ENCODE data around the gene INO80. TPM values are rescaled to one million over a fixed set of nuclear protein-coding genes. Genes with fewer than 3 reads are reported as not detected.
"Not testable (repeated sequence)": the region's sequence is repeated elsewhere in the genome, so short reads cannot be mapped to it uniquely, and the experiment has no call there.

Gene INO80
- total RNA-seq, 4 donors from 2014 or later = 29.4 to 45.9 (median 41.0) TPM

- Histone ChIP-seq H3K4me1 (no peaks in the 10 kb centered on the region), H3K36me3 (no peaks in the 10 kb centered on the region), H3K27me3 (no peaks in the 10 kb centered on the region), H3K27ac (no peak overlapping the region), H3K4me3 (no peak overlapping the region), H3K9me3 (no peaks in the 10 kb centered on the region)
- 79% methylated on average over 10 of the region's 10 CpGs for WGBS
- no peak for TF ChIP-seq POLR2A (IDR thresholded peaks at IDR 0.05)
- TF ChIP-seq POLR2AphosphoS5 (IDR thresholded peaks at IDR 0.05) = no peak
- no peak for TF ChIP-seq EP300 (IDR thresholded peaks at IDR 0.05)
- TF ChIP-seq, protein P1, sequence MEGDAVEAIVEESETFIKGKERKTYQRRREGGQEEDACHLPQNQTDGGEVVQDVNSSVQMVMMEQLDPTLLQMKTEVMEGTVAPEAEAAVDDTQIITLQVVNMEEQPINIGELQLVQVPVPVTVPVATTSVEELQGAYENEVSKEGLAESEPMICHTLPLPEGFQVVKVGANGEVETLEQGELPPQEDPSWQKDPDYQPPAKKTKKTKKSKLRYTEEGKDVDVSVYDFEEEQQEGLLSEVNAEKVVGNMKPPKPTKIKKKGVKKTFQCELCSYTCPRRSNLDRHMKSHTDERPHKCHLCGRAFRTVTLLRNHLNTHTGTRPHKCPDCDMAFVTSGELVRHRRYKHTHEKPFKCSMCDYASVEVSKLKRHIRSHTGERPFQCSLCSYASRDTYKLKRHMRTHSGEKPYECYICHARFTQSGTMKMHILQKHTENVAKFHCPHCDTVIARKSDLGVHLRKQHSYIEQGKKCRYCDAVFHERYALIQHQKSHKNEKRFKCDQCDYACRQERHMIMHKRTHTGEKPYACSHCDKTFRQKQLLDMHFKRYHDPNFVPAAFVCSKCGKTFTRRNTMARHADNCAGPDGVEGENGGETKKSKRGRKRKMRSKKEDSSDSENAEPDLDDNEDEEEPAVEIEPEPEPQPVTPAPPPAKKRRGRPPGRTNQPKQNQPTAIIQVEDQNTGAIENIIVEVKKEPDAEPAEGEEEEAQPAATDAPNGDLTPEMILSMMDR (IDR thresholded peaks at IDR 0.05) = no peak
- DNase-seq (ENCODE audit: low spot score in 2 of 2) = no peak
Observed at GRCh38 chr15:41133454-41133853, 17.4 kb upstream of the INO80 start.

DNA sequence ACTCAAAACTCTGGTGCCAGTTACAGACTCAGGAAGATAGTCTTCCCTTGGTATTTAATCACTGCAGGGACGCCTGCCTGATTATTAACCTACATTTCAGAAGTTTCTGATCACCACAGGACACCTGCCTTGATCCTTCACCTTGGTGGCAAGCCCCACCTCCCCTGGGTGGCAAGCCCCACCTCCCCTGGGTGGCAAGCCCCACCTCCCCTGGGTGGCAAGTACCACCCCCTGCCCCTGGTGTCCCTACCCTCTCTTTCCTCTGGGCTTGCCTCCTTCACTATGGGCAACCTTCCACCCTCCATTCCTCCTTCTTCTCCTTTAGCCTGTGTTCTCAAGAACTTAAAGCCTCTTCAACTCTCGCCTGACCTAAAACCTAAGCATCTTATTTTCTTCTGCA, 16.0 kb upstream of the INO80 start:
- 90% methylated on average over 2 of the region's 2 CpGs for WGBS

DNA sequence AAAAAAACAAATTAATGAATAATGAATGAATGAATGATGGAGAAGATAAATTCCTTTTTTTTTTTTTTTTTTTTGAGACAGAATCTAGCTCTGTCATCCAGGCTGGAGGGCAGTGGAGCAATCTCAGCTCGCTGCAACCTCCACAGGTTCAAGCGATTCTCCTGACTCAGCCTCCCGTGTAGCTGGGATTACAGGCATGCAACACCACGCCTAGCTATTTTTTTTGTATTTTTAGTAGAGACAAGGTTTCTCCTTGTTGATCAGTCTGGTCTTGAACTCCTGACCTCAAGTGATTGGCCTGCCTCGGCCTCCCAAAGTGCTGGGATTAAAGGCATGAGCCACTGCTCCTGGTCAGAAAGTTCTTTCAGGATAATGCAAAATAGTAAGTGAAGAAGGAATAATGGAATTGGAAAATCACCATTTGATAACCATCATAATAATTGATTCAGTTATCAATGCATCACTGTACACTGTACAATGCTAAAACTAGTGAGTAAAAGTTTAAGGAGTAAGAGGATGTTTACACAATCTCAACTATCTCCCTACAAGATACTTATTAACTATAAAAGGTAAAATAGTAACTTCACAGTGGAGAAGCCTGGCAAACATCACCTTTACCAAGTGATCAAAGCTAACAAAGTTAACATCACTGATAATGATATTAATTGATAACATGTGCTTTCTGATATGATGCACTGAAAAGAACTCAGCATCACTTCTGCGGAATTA, 12.3 kb upstream of the INO80 start:
- no peaks in the 10 kb centered on the region for H3K36me3 ChIP-seq
- no peak overlapping the region for H3K4me3 ChIP-seq
- DNase-seq (ENCODE audit: low spot score in 2 of 2) = no peak
- no peaks in the 10 kb centered on the region for H3K27me3 ChIP-seq
- peaks cover 7% of the 10 kb centered on the region for H3K4me1 ChIP-seq
- no peak overlapping the region for H3K27ac ChIP-seq
- no peak for TF ChIP-seq POLR2A (IDR thresholded peaks at IDR 0.05)
- no peak for TF ChIP-seq EP300 (IDR thresholded peaks at IDR 0.05)
- TF ChIP-seq, protein P1 (IDR thresholded peaks at IDR 0.05) = no peak
- TF ChIP-seq POLR2AphosphoS5 (IDR thresholded peaks at IDR 0.05) = no peak
- WGBS = 85% methylated on average over 6 of the region's 6 CpGs
- no peaks in the 10 kb centered on the region for H3K9me3 ChIP-seq

More for the DNA sequence above, 16.0 kb upstream of the INO80 start:
- H3K36me3 ChIP-seq; DNase-seq (ENCODE audit: low spot score in 2 of 2); H3K9me3 ChIP-seq; H3K27ac ChIP-seq; H3K27me3 ChIP-seq; H3K4me1 ChIP-seq; H3K4me3 ChIP-seq: not testable (repeated sequence)

DNA sequence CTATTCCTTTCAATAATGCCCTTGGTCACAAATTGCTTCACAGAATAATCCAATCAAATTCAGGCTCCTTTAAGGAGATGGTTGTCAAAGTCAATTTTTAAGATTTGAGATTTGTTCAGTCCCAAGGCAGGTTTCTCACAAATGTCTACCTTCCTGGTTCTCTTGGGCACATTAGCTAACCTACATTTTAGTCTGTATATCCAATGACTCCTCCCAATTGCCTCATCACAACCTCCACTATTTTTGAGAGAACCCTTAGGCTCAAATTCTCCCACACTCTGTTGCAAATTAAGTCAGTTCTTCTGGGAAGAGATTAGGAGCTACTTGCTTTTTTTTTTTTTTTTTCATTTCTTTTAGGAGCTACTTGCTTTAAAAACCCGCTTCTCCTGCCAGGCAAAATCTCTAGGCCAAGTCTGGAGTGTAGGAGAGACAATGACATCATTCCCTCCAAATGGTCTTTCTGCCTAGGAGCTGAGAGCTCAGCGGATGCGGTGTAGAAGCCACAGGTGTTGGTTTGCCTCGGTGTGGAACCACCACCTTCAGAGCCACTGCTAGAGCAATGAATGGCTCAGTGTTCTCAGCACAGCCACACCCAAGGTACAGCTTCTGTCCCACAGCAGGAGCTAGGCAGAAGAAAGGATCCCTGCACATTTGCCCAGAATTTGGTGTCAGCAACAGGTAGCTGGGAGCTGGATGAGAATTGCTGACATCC, 10.0 kb upstream of the INO80 start:
- no peak for DNase-seq (ENCODE audit: low spot score in 2 of 2)
- TF ChIP-seq EP300 (IDR thresholded peaks at IDR 0.05) (no peak), POLR2AphosphoS5 (IDR thresholded peaks at IDR 0.05) (no peak), POLR2A (IDR thresholded peaks at IDR 0.05) (no peak)
- TF ChIP-seq, protein P1 (IDR thresholded peaks at IDR 0.05) = no peak
- Histone ChIP-seq H3K36me3 (no peaks in the 10 kb centered on the region), H3K4me3 (no peak overlapping the region), H3K27me3 (no peaks in the 10 kb centered on the region), H3K4me1 (peaks cover 7% of the 10 kb centered on the region), H3K27ac (peak overlapping the region; percentile 34), H3K9me3 (no peaks in the 10 kb centered on the region)
- WGBS = 33% methylated on average over 3 of the region's 4 CpGs

GRCh38 chr15:41125063-41125669, 9.1 kb upstream of the INO80 start:
- no peaks in the 10 kb centered on the region for H3K9me3 ChIP-seq
- H3K4me3 ChIP-seq = no peak overlapping the region
- DNase-seq (ENCODE audit: low spot score in 2 of 2) = no peak
- H3K27ac ChIP-seq = peak overlapping the region; percentile 27
- TF ChIP-seq POLR2A (IDR thresholded peaks at IDR 0.05) (no peak), POLR2AphosphoS5 (IDR thresholded peaks at IDR 0.05) (no peak), EP300 (IDR thresholded peaks at IDR 0.05) (no peak)
- TF ChIP-seq, protein P1 (IDR thresholded peaks at IDR 0.05) = no peak
- no peaks in the 10 kb centered on the region for H3K27me3 ChIP-seq
- H3K4me1 ChIP-seq = peaks cover 7% of the 10 kb centered on the region
- no peaks in the 10 kb centered on the region for H3K36me3 ChIP-seq
- WGBS = 95% methylated on average over 1 of the region's 1 CpG
